Ishikawa (cell line): ENCODE results near the gene BMP8A.

Source experiments
- CEBPB ChIP-seq: IDR thresholded peaks from 2 replicates; pipeline ENCODE4 v1.6.1; 2012
- CREB1 ChIP-seq: IDR thresholded peaks from 2 replicates; pipeline ENCODE4 v1.6.1; 2012; ENCODE audit warnings: low read depth
- EP300 ChIP-seq: IDR thresholded peaks from 2 replicates; pipeline ENCODE4 v1.6.1; 2012; ENCODE audit warnings: borderline replicate concordance
- FOXM1 ChIP-seq: IDR thresholded peaks from 2 replicates; pipeline ENCODE4 v1.6.1; 2012; ENCODE audit warnings: low read depth, borderline replicate concordance
- NFIC ChIP-seq: IDR thresholded peaks from 2 replicates; pipeline ENCODE4 v1.6.1; 2012
- RAD21 ChIP-seq: IDR thresholded peaks from 2 replicates; pipeline ENCODE4 v1.6.1; 2012; ENCODE audit warnings: low read depth
- TAF1 ChIP-seq: IDR thresholded peaks from 2 replicates; pipeline ENCODE4 v1.6.1; 2012; ENCODE audit warnings: low read depth, mild to moderate bottlenecking
- TCF12 ChIP-seq: IDR thresholded peaks from 2 replicates; pipeline ENCODE4 v1.6.1; 2012; ENCODE audit warnings: low read depth
- TEAD4 ChIP-seq: IDR thresholded peaks from 2 replicates; pipeline ENCODE4 v1.6.1; 2012
- YY1 ChIP-seq: IDR thresholded peaks from 2 replicates; pipeline ENCODE4 v1.6.1; 2012; ENCODE audit warnings: low read depth
- ZBTB7A ChIP-seq: IDR thresholded peaks from 2 replicates; pipeline ENCODE4 v1.6.1; 2012; ENCODE audit warnings: low read depth
- TF ChIP-seq, protein P1 (sequence below): IDR thresholded peaks from 2 replicates; pipeline ENCODE4 v1.6.1; 2012
- TF ChIP-seq, protein P2 (sequence below): IDR thresholded peaks from 2 replicates; pipeline ENCODE4 v1.6.1; 2012
- TF ChIP-seq, protein P3 (sequence below): IDR thresholded peaks from 2 replicates; pipeline ENCODE4 v1.6.1; 2012; ENCODE audit warnings: low read depth, mild to moderate bottlenecking

BMP8A gene

DNA sequence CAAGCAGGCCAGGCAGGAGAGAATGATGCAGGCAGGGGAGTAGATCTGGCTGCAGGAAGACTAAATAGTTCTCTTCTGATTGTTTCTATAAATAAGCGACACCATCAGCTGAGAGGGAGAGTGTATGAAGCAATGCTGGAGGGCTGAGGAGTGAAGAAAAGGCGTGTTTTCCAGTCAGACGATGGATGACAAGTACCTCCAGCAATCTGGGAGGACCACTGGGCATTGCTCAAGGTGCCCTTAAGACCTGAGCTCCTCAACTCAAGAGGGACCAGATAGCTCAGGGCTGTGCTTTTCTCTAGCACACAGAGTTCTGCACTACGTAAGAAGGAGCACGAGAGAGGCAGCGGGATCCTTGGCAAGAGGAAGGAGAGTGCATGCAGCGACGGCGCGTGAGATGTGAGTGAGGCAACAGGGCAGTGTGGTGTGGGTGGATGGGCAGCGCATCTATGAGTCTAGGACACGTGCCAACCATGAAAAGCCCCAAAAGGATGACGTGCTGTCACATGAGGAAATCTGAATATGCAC is 49.1 kb downstream of the BMP8A start:
- TF ChIP-seq TEAD4, result no peak
- TF ChIP-seq TAF1, result no peak
- no peak for TF ChIP-seq TCF12
- TF ChIP-seq, protein P1, sequence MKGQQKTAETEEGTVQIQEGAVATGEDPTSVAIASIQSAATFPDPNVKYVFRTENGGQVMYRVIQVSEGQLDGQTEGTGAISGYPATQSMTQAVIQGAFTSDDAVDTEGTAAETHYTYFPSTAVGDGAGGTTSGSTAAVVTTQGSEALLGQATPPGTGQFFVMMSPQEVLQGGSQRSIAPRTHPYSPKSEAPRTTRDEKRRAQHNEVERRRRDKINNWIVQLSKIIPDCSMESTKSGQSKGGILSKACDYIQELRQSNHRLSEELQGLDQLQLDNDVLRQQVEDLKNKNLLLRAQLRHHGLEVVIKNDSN, result no peak
- TF ChIP-seq, protein P2, sequence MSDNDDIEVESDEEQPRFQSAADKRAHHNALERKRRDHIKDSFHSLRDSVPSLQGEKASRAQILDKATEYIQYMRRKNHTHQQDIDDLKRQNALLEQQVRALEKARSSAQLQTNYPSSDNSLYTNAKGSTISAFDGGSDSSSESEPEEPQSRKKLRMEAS, result no peak
- no peak for TF ChIP-seq YY1
- TF ChIP-seq NFIC, result no peak
- TF ChIP-seq CEBPB, result no peak
- no peak for TF ChIP-seq EP300
- TF ChIP-seq RAD21, result no peak

DNA sequence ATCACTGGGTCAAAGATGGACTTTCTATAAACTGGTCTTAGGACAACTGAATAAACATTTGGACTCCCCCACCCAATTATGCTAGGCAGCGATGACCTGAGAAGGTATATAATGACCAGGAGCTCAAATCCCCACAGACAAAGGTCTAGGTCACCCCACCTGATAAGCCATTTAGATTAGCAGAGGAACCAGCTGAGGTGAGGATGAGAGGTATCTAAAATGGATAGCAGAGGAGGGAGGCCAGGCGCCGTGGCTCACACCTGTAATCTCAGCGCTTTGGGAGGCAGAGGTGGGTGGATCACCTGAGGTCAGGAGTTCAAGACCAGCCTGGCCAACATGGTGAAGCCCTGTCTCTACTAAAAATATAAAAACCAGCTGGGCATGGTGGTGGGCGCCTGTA is 51.5 kb downstream of the BMP8A start:
- TF ChIP-seq, protein P3, sequence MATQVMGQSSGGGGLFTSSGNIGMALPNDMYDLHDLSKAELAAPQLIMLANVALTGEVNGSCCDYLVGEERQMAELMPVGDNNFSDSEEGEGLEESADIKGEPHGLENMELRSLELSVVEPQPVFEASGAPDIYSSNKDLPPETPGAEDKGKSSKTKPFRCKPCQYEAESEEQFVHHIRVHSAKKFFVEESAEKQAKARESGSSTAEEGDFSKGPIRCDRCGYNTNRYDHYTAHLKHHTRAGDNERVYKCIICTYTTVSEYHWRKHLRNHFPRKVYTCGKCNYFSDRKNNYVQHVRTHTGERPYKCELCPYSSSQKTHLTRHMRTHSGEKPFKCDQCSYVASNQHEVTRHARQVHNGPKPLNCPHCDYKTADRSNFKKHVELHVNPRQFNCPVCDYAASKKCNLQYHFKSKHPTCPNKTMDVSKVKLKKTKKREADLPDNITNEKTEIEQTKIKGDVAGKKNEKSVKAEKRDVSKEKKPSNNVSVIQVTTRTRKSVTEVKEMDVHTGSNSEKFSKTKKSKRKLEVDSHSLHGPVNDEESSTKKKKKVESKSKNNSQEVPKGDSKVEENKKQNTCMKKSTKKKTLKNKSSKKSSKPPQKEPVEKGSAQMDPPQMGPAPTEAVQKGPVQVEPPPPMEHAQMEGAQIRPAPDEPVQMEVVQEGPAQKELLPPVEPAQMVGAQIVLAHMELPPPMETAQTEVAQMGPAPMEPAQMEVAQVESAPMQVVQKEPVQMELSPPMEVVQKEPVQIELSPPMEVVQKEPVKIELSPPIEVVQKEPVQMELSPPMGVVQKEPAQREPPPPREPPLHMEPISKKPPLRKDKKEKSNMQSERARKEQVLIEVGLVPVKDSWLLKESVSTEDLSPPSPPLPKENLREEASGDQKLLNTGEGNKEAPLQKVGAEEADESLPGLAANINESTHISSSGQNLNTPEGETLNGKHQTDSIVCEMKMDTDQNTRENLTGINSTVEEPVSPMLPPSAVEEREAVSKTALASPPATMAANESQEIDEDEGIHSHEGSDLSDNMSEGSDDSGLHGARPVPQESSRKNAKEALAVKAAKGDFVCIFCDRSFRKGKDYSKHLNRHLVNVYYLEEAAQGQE, result no peak
- TF ChIP-seq CEBPB (no peak), EP300 (no peak), CREB1 (no peak), TCF12 (no peak), YY1 (no peak)
- TF ChIP-seq, protein P2, result no peak

DNA sequence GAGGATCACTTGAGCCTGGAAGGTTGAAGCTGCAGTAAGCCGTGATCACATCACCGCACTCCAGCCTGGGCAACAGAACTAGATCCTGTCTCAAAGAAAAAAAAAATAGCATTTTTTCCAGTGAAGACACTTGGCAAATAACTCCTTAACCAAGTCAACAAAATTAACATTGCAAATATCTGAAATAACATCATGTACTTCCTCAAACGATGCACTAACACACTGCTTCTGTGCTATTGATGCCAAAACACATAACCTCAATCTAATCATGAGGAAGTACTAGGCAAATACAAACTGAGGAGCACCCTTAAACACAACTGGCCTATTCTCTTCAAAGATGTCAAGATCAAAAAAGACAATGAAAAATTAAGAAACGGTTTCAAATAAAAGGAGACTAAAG is 52.9 kb downstream of the BMP8A start:
- TF ChIP-seq RAD21, result no peak
- TF ChIP-seq EP300, result no peak
- TF ChIP-seq, protein P3, result no peak
- TF ChIP-seq YY1, result no peak
- no peak for TF ChIP-seq TAF1
- no peak for TF ChIP-seq TCF12
- TF ChIP-seq CREB1, result no peak
- TF ChIP-seq FOXM1, result no peak

DNA sequence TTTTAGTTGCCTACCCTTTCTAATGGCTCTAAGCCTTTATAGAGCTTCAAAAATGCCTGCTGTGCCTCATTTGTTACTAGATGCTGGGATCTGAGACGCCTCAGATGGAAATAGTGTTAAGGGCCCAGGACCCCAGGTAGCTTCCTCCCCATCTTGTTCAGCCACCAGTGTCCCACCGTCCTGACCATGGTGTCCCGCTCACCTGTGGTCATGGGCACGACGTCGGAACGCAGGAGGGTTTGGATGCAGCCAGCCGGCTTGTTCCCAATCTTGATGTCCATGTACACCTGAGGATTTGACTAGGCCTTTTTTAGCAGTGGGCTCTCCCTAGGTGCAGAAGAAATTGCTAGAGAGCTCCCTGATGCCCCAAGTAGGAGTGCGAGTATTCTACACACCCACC is 54.1 kb downstream of the BMP8A start:
- TF ChIP-seq RAD21 (no peak), TEAD4 (no peak), EP300 (no peak), TCF12 (no peak), TAF1 (no peak), ZBTB7A (no peak), YY1 (no peak), NFIC (no peak)
- TF ChIP-seq, protein P3, result no peak
- TF ChIP-seq, protein P1, result no peak
- TF ChIP-seq, protein P2, result no peak

DNA sequence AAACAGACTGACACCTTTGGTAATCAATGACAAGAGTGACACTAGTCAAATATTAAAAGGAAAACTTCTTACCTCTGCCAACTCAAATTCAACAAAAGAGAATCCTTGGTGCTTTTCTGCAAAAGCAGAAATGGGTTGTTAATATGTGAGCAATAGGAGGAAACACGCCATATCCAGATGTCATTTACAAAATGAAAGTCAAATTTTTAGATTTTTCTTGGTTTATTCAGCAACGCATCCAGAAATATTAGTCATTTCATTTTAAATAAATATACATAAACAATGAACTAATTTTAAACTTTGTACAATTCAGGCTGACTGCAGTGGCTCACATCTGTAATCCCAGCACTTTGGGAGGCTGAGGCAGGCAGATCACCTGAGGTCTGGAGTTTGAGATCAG is 62.8 kb downstream of the BMP8A start:
- TF ChIP-seq, protein P2, result no peak
- TF ChIP-seq YY1, result no peak
